Prostate gland (tissue), 2 donors: Measurements from ENCODE around the gene SURF6. TPM values are rescaled to one million over a fixed set of nuclear protein-coding genes. Genes with fewer than 3 reads are reported as not detected.

Source experiments
- DNase-seq: peaks from one replicate; pipeline ENCODE4 v3.0.0-alpha.2; 2019; ENCODE audit warnings: low spot score
- H3K27ac ChIP-seq, 2 donors: fragments of 200-600 bp; sonication (generic); 2 replicates each; pipeline ENCODE4 v1.5.1; 2017 to 2019
- H3K27me3 ChIP-seq: fragments of 200-600 bp; sonication (generic); replicated peaks from 2 replicates; pipeline ENCODE4 v1.5.1; 2019; ENCODE audit not compliant: insufficient read depth
- H3K36me3 ChIP-seq, 2 donors: fragments of 200-600 bp; sonication (generic); 1 replicate in 1 of 2; 2 replicates in 1 of 2; pipeline versions ENCODE4 v1.5.1 to v1.8.1; 2017 to 2019
- H3K4me1 ChIP-seq: fragments of 200-600 bp; sonication (generic); replicated peaks from 2 replicates; pipeline ENCODE4 v1.5.1; 2019
- H3K4me3 ChIP-seq, 2 donors: fragments of 200-600 bp; sonication (generic); 2 replicates each; pipeline ENCODE4 v1.5.1; 2017 to 2019
- H3K9me3 ChIP-seq: fragments of 200-600 bp; sonication (generic); 2 replicates; pipeline ENCODE4 v1.5.1; 2017
- CTCF ChIP-seq, 4 experiments: fragments of 200-600 bp in 2 of 4; fragments of 450-650 bp in 2 of 4; sonication (generic) in 2 of 4; IDR thresholded peaks; 1 replicate in 3 of 4; 2 replicates in 1 of 4; pipeline ENCODE4 v1.5.1; 2016 to 2019; ENCODE audit warnings: antibody characterized with exemption in 4 of 4, mild to moderate bottlenecking in 2 of 4, moderate library complexity in 2 of 4
- POLR2A ChIP-seq: fragments of 450-650 bp; IDR thresholded peaks from one replicate; pipeline ENCODE4 v1.6.1; 2016; ENCODE audit warnings: antibody characterized with exemption, mild to moderate bottlenecking
- POLR2AphosphoS5 ChIP-seq: sonication (generic); formaldehyde crosslinking; IDR thresholded peaks from one replicate; pipeline ENCODE4 v1.6.1; 2017; ENCODE audit warnings: antibody characterized with exemption
- WGBS: methylation state at CpG from one replicate; pipeline ENCODE4 v1.1.5; 2018; 5-methylcytosine and 5-hydroxymethylcytosine counted together
- intact Hi-C: fragments of 100-400 bp; cut with DNase I; formaldehyde crosslinking; loops from one replicate; pipeline ENCODE4 v1.14.2; 2022
- total RNA-seq, 2 donors: library from RNA; depleted of rRNA; stranded (reverse); fragments of >200 nt; gene quantifications; one replicate each; pipeline ENCODE4 v1.1.0, GENCODE V29; 2016

Gene SURF6
- total RNA-seq, 2 donors from 2014 or later: 25.7 to 40.3 TPM

- Histone ChIP-seq H3K27me3 (no peaks in the 10 kb centered on the region), H3K36me3 (peaks cover 19 to 20% of the 10 kb centered on the region in 2 donors), H3K4me1 (peaks cover 5% of the 10 kb centered on the region), H3K4me3 (no peak overlapping the region), H3K9me3 (no peaks in the 10 kb centered on the region), H3K27ac (no peak overlapping the region)
- no peak for TF ChIP-seq POLR2A
- intact Hi-C loops: no loop called here
- no peak for DNase-seq
- WGBS: 93% methylated on average over 10 of the region's 10 CpGs
These were observed 2.4 kb downstream of the SURF6 start for GRCh38 chr9:133333566-133333965.

- 88% methylated on average over 11 of the region's 11 CpGs for WGBS
- H3K4me3 ChIP-seq: no peak overlapping the region
- no peak for DNase-seq
- intact Hi-C loops: no loop called here
- H3K4me1 ChIP-seq: peaks cover 5% of the 10 kb centered on the region
- H3K27ac ChIP-seq: no peak overlapping the region
- H3K9me3 ChIP-seq: no peaks in the 10 kb centered on the region
- TF ChIP-seq CTCF (IDR thresholded peaks at IDR 0.05): no peak
- H3K36me3 ChIP-seq: peaks cover 19 to 20% of the 10 kb centered on the region in 2 donors
- no peaks in the 10 kb centered on the region for H3K27me3 ChIP-seq
These were observed 3.0 kb downstream of the SURF6 start for GRCh38 chr9:133333011-133333410.

- peaks cover 5% of the 10 kb centered on the region for H3K4me1 ChIP-seq
- no peak overlapping the region for H3K27ac ChIP-seq
- no peak overlapping the region for H3K4me3 ChIP-seq
- H3K27me3 ChIP-seq: no peaks in the 10 kb centered on the region
- DNase-seq: no peak
- peaks cover 19 to 20% of the 10 kb centered on the region in 2 donors for H3K36me3 ChIP-seq
- TF ChIP-seq POLR2AphosphoS5 (no peak), CTCF (IDR thresholded peaks at IDR 0.05) (no peak)
- 88% methylated on average over 20 of the region's 20 CpGs for WGBS
- intact Hi-C loops: no loop called here
- no peaks in the 10 kb centered on the region for H3K9me3 ChIP-seq
These were observed 3.6 kb downstream of the SURF6 start for GRCh38 chr9:133332381-133332730.

- Histone ChIP-seq H3K36me3 (peaks cover 19 to 20% of the 10 kb centered on the region in 2 donors), H3K4me1 (peaks cover 5% of the 10 kb centered on the region), H3K9me3 (no peaks in the 10 kb centered on the region), H3K27me3 (no peaks in the 10 kb centered on the region), H3K4me3 (no peak overlapping the region), H3K27ac (no peak overlapping the region)
- no peak for DNase-seq
- intact Hi-C loops: no loop called here
- 93% methylated on average over 57 of the region's 57 CpGs for WGBS
- TF ChIP-seq CTCF (IDR thresholded peaks at IDR 0.05) (no peak), POLR2A (no peak), POLR2AphosphoS5 (no peak)
These were observed 4.2 kb downstream of the SURF6 start for GRCh38 chr9:133331641-133332380.

GRCh38 chr9:133331221-133331620, 4.8 kb downstream of the SURF6 start:
- DNase-seq: no peak
- Histone ChIP-seq H3K36me3 (peaks cover 19 to 20% of the 10 kb centered on the region in 2 donors), H3K27me3 (no peaks in the 10 kb centered on the region), H3K4me3 (no peak overlapping the region), H3K4me1 (peaks cover 5% of the 10 kb centered on the region), H3K9me3 (no peaks in the 10 kb centered on the region), H3K27ac (no peak overlapping the region)
- WGBS: 78% methylated on average over 19 of the region's 19 CpGs
- intact Hi-C loops: no loop called here
- TF ChIP-seq POLR2A (no peak), CTCF (IDR thresholded peaks at IDR 0.05) (no peak), POLR2AphosphoS5 (no peak)
